ENCODE measurements around the gene KCND2.

GRCh38 chr7:120444650-120445049 is 171.7 kb downstream of the KCND2 start:
- no peak for TF ChIP-seq POLR2A (IDR thresholded peaks at IDR 0.05; ENCODE audit: low read length)
- TF ChIP-seq EP300 (IDR thresholded peaks at IDR 0.05), result no peak
- no peak for TF ChIP-seq RFX5 (IDR thresholded peaks at IDR 0.05)
- no peak for TF ChIP-seq NFE2L2 (conservative IDR thresholded peaks at IDR 0.05; ENCODE audit: low read length)
- no peak for TF ChIP-seq CTCF (IDR thresholded peaks at IDR 0.05)
